Neural crest cell (in vitro differentiated cells): Measurements from ENCODE around the gene HM13. TPM values are rescaled to one million over a fixed set of nuclear protein-coding genes. Genes with fewer than 3 reads are reported as not detected.

Source experiments
- DNase-seq: peaks from one replicate; pipeline ENCODE4 v3.0.0; 2021; ENCODE audit warnings: low read depth, mixed read lengths, low spot score
- H3K27ac Mint-ChIP-seq: one replicate; pipeline ENCODE4 v1.8.0; 2021; ENCODE audit warnings: mild to moderate bottlenecking, mixed read lengths; ENCODE audit not compliant: unreplicated experiment
- H3K27me3 Mint-ChIP-seq: 2 replicates; pipeline ENCODE4 v1.8.0; 2021; ENCODE audit warnings: low read depth, mild to moderate bottlenecking, mixed read lengths
- H3K36me3 Mint-ChIP-seq: 2 replicates; pipeline ENCODE4 v1.8.0; 2021; ENCODE audit warnings: low read depth, mild to moderate bottlenecking, mixed read lengths
- H3K4me1 Mint-ChIP-seq: 2 replicates; pipeline ENCODE4 v1.8.0; 2021; ENCODE audit warnings: mixed read lengths
- H3K4me3 Mint-ChIP-seq: one replicate; pipeline ENCODE4 v1.8.0; 2021; ENCODE audit warnings: mild to moderate bottlenecking, mixed read lengths
- H3K9me3 Mint-ChIP-seq: 2 replicates; pipeline ENCODE4 v1.8.0; 2021; ENCODE audit warnings: mixed read lengths
- microRNA-seq: library from miRNA; unstranded; fragments of <30 nt; microRNA quantifications from one replicate; pipeline ENCODE4, GENCODE V29; 2020
- total RNA-seq: library from RNA; stranded (reverse); gene quantifications from 2 replicates; pipeline ENCODE4 v1.2.1, GENCODE V29; 2021
- TF ChIP-seq, protein P1 (sequence below): fragments of 200-600 bp; sonication (generic); conservative IDR thresholded peaks from 2 replicates; pipeline ENCODE4 v1.5.0; 2021; ENCODE audit warnings: antibody characterized with exemption, mild to moderate bottlenecking

The HM13 gene
- total RNA-seq, 1 donor from 2014 or later = 179 TPM

DNA sequence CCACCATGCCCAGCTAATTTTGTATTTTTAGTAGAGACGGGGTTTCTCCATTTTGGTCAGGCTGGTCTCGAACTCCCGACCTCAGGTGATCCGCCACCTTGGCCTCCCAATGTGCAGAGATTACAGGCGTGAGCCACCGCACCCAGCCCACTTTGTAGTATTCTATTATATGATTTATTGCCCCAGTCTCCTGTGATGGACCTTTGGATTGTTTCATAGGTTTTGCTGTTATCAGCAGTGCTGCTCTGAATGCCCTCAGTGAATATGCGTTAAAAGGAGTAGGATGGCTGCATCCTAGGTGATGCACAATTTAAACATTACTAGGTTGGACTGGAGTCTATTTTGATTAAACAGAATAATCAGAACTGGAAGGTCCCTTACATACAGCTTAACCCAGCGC, 101.2 kb downstream of the HM13 start:
- Mint-ChIP-seq H3K4me3 (no peak overlapping the region), H3K9me3 (no peaks in the 10 kb centered on the region), H3K27ac (no peak overlapping the region), H3K27me3 (peaks cover 22% of the 10 kb centered on the region), H3K36me3 (no peaks in the 10 kb centered on the region), H3K4me1 (peaks cover 5% of the 10 kb centered on the region)
- no peak for DNase-seq
- TF ChIP-seq, protein P1, sequence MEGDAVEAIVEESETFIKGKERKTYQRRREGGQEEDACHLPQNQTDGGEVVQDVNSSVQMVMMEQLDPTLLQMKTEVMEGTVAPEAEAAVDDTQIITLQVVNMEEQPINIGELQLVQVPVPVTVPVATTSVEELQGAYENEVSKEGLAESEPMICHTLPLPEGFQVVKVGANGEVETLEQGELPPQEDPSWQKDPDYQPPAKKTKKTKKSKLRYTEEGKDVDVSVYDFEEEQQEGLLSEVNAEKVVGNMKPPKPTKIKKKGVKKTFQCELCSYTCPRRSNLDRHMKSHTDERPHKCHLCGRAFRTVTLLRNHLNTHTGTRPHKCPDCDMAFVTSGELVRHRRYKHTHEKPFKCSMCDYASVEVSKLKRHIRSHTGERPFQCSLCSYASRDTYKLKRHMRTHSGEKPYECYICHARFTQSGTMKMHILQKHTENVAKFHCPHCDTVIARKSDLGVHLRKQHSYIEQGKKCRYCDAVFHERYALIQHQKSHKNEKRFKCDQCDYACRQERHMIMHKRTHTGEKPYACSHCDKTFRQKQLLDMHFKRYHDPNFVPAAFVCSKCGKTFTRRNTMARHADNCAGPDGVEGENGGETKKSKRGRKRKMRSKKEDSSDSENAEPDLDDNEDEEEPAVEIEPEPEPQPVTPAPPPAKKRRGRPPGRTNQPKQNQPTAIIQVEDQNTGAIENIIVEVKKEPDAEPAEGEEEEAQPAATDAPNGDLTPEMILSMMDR = no peak

- Mint-ChIP-seq H3K27ac (no peak overlapping the region), H3K4me1 (peaks cover 5% of the 10 kb centered on the region), H3K27me3 (peaks cover 18% of the 10 kb centered on the region), H3K4me3 (no peak overlapping the region), H3K9me3 (no peaks in the 10 kb centered on the region), H3K36me3 (no peaks in the 10 kb centered on the region)
- TF ChIP-seq, protein P1 = no peak
- DNase-seq = no peak
Measured at GRCh38 chr20:31617432-31618104, 103.3 kb downstream of the HM13 start.

Small RNA genes lying within 50 kb of the gene (microRNA-seq; reads per million reads assigned to microRNA genes)
- gene MIR3193 = not detected

Other genes with a start within 250 kb of the HM13 start
- gene DEFB116, start 205.9 kb upstream of the HM13 start, total RNA-seq = not detected in 2 replicates
- not detected in 2 replicates for gene DEFB118, start 145.8 kb upstream of the HM13 start, total RNA-seq
- gene DEFB119, start 123.9 kb upstream of the HM13 start, total RNA-seq = not detected in 2 replicates
- gene DEFB121, start 108.2 kb upstream of the HM13 start, total RNA-seq = not detected in 2 replicates
- not detected in 2 replicates for gene DEFB123, start 73.8 kb upstream of the HM13 start, total RNA-seq
- gene DEFB124, start 39.3 kb upstream of the HM13 start, total RNA-seq = not detected in 2 replicates
- gene REM1, start 39.2 kb upstream of the HM13 start, total RNA-seq = not detected in 2 replicates
- 4.3 and 5.8 TPM in 2 replicates for gene ID1, start 90.8 kb downstream of the HM13 start, total RNA-seq
- not detected in 2 replicates for gene COX4I2, start 123.5 kb downstream of the HM13 start, total RNA-seq
- 74.3 and 74.8 TPM in 2 replicates for gene BCL2L1, start 208.4 kb downstream of the HM13 start, total RNA-seq
- 208 and 210 TPM in 2 replicates for gene TPX2, start 224.8 kb downstream of the HM13 start, total RNA-seq